ENCODE data around the gene SUSD3.
"Not testable (repeated sequence)": the region's sequence is repeated elsewhere in the genome, so short reads cannot be mapped to it uniquely, and the experiment has no call there.

SUSD3 gene

GRCh38 chr9:93112116-93112863 lies 53.8 kb downstream of the SUSD3 start:
- DNase-seq (ENCODE audit: low read depth) = no peak

GRCh38 chr9:93112864-93113389 lies 54.4 kb downstream of the SUSD3 start:
- DNase-seq (ENCODE audit: low read depth) = no peak

- DNase-seq (ENCODE audit: low read depth) = no peak
Measured at GRCh38 chr9:93114169-93114983, 55.9 kb downstream of the SUSD3 start.

GRCh38 chr9:93114984-93115335 lies 56.5 kb downstream of the SUSD3 start:
- DNase-seq (ENCODE audit: low read depth) = no peak

GRCh38 chr9:93115486-93116071 lies 57.1 kb downstream of the SUSD3 start:
- no peak for DNase-seq (ENCODE audit: low read depth)

- peak; percentile 88 for DNase-seq (ENCODE audit: low read depth)
Measured at GRCh38 chr9:93116072-93116961, 57.8 kb downstream of the SUSD3 start.

GRCh38 chr9:93117521-93117920 lies 59.0 kb downstream of the SUSD3 start:
- not testable (repeated sequence) for DNase-seq (ENCODE audit: low read depth)

GRCh38 chr9:93117924-93118862 lies 59.7 kb downstream of the SUSD3 start:
- no peak for DNase-seq (ENCODE audit: low read depth)

GRCh38 chr9:93118863-93119702 lies 60.6 kb downstream of the SUSD3 start:
- DNase-seq (ENCODE audit: low read depth) = no peak

GRCh38 chr9:93119703-93119952 lies 61.1 kb downstream of the SUSD3 start:
- DNase-seq (ENCODE audit: low read depth) = no peak

GRCh38 chr9:93119953-93120845 lies 61.7 kb downstream of the SUSD3 start:
- DNase-seq (ENCODE audit: low read depth) = peak; percentile 98

GRCh38 chr9:93120846-93121315 lies 62.4 kb downstream of the SUSD3 start:
- DNase-seq (ENCODE audit: low read depth) = no peak

GRCh38 chr9:93121316-93122241 lies 63.1 kb downstream of the SUSD3 start:
- DNase-seq (ENCODE audit: low read depth) = no peak

- no peak for DNase-seq (ENCODE audit: low read depth)
Measured at GRCh38 chr9:93122721-93123221, 64.3 kb downstream of the SUSD3 start.

- no peak for DNase-seq (ENCODE audit: low read depth)
Measured at GRCh38 chr9:93123561-93124283, 65.2 kb downstream of the SUSD3 start.

- DNase-seq (ENCODE audit: low read depth) = no peak
Measured at GRCh38 chr9:93124793-93125192, 66.3 kb downstream of the SUSD3 start.

All from ELR (cell line).